GM12875 (cell line): ENCODE results near the gene IFITM5.

Experiments
- H3K4me3 ChIP-seq: one replicate; pipeline ENCODE4 v1.5.1; 2011; ENCODE audit warnings: low read depth, low read length, control low read depth
- CTCF ChIP-seq: IDR thresholded peaks from 2 replicates; pipeline ENCODE4 v1.5.1; 2011; ENCODE audit warnings: low read depth, mild to moderate bottlenecking, control low read depth, inconsistent platforms, low read length, moderate library complexity, borderline replicate concordance; ENCODE audit not compliant: insufficient read depth

Gene IFITM5

GRCh38 chr11:297051-297585 is 2.2 kb downstream of the IFITM5 start:
- H3K4me3 ChIP-seq = no peak overlapping the region
- TF ChIP-seq CTCF = no peak

GRCh38 chr11:296171-297050 is 2.9 kb downstream of the IFITM5 start:
- no peak for TF ChIP-seq CTCF
- no peak overlapping the region for H3K4me3 ChIP-seq

- H3K4me3 ChIP-seq = no peak overlapping the region
- TF ChIP-seq CTCF = no peak
Measured at GRCh38 chr11:295351-296170, 3.8 kb downstream of the IFITM5 start.

- no peak for TF ChIP-seq CTCF
- H3K4me3 ChIP-seq = no peak overlapping the region
Measured at GRCh38 chr11:294780-295179, 4.5 kb downstream of the IFITM5 start.

GRCh38 chr11:293852-294661 is 5.3 kb downstream of the IFITM5 start:
- TF ChIP-seq CTCF = no peak
- H3K4me3 ChIP-seq = no peak overlapping the region

- TF ChIP-seq CTCF = no peak
Measured at GRCh38 chr11:293271-293851, 6.0 kb downstream of the IFITM5 start.

More at GRCh38 chr11:293271-293851, 6.0 kb downstream of the IFITM5 start:
- H3K4me3 ChIP-seq = no peak overlapping the region
